HL-60 (cell line): ENCODE results near the gene SLC46A2.

ENCODE experiments used
- POLR2AphosphoS5 ChIP-seq: IDR thresholded peaks from 2 replicates; pipeline ENCODE4 v1.6.1; 2012; ENCODE audit warnings: low read depth
- SPI1 ChIP-seq: IDR thresholded peaks from 2 replicates; pipeline ENCODE4 v1.6.1; 2012; ENCODE audit warnings: low read depth, mild to moderate bottlenecking, borderline replicate concordance
- TF ChIP-seq, protein P1 (sequence below): IDR thresholded peaks from one replicate; pipeline ENCODE4 v1.5.1; 2011; ENCODE audit warnings: low read length, control low read depth, inconsistent platforms; ENCODE audit not compliant: insufficient read depth
- TF ChIP-seq, protein P2 (sequence below): IDR thresholded peaks from 2 replicates; pipeline ENCODE4 v1.6.1; 2012; ENCODE audit warnings: low read depth; ENCODE audit not compliant: insufficient replicate concordance

DNA sequence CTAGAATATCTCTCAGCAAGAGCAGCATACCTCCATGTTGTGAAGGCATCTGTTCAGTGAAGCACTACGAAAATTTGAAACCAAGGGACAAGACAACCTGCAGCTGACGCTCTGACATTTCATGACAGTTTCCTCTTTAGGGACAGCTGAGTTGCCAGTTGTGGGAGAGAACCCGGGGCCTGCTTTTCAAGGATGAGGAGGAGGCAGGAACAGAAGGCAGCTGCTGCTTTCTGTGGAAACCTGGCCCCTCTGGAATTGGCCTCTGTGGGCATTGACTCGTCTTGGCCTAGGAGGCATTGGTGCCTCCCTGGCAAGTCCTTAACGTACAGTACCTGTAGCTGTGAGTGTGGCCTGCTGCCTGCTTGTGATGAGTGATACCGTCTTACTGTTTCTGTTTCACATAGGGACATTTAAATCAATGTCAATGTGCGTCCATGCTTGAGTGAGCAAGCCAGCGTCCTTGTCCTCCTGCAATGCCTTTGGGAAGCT lies 21.6 kb downstream of the SLC46A2 start:
- TF ChIP-seq, protein P1, sequence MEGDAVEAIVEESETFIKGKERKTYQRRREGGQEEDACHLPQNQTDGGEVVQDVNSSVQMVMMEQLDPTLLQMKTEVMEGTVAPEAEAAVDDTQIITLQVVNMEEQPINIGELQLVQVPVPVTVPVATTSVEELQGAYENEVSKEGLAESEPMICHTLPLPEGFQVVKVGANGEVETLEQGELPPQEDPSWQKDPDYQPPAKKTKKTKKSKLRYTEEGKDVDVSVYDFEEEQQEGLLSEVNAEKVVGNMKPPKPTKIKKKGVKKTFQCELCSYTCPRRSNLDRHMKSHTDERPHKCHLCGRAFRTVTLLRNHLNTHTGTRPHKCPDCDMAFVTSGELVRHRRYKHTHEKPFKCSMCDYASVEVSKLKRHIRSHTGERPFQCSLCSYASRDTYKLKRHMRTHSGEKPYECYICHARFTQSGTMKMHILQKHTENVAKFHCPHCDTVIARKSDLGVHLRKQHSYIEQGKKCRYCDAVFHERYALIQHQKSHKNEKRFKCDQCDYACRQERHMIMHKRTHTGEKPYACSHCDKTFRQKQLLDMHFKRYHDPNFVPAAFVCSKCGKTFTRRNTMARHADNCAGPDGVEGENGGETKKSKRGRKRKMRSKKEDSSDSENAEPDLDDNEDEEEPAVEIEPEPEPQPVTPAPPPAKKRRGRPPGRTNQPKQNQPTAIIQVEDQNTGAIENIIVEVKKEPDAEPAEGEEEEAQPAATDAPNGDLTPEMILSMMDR = no peak
- TF ChIP-seq POLR2AphosphoS5 = no peak
- TF ChIP-seq SPI1 = no peak
- TF ChIP-seq, protein P2, sequence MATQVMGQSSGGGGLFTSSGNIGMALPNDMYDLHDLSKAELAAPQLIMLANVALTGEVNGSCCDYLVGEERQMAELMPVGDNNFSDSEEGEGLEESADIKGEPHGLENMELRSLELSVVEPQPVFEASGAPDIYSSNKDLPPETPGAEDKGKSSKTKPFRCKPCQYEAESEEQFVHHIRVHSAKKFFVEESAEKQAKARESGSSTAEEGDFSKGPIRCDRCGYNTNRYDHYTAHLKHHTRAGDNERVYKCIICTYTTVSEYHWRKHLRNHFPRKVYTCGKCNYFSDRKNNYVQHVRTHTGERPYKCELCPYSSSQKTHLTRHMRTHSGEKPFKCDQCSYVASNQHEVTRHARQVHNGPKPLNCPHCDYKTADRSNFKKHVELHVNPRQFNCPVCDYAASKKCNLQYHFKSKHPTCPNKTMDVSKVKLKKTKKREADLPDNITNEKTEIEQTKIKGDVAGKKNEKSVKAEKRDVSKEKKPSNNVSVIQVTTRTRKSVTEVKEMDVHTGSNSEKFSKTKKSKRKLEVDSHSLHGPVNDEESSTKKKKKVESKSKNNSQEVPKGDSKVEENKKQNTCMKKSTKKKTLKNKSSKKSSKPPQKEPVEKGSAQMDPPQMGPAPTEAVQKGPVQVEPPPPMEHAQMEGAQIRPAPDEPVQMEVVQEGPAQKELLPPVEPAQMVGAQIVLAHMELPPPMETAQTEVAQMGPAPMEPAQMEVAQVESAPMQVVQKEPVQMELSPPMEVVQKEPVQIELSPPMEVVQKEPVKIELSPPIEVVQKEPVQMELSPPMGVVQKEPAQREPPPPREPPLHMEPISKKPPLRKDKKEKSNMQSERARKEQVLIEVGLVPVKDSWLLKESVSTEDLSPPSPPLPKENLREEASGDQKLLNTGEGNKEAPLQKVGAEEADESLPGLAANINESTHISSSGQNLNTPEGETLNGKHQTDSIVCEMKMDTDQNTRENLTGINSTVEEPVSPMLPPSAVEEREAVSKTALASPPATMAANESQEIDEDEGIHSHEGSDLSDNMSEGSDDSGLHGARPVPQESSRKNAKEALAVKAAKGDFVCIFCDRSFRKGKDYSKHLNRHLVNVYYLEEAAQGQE = no peak
